CD14-positive monocyte (primary cell): Measurements from ENCODE around the gene LPXN. TPM values are rescaled to one million over a fixed set of nuclear protein-coding genes. Genes with fewer than 3 reads are reported as not detected.

Experiments used
- DNase-seq, 3 donors: peaks; one replicate each; pipeline ENCODE4 v3.0.0-alpha.2; 2011 to 2022
- H2AFZ ChIP-seq: 2 replicates; pipeline ENCODE4 v1.6.0; 2012; ENCODE audit warnings: mild to moderate bottlenecking, low read depth, low read length, inconsistent platforms; ENCODE audit not compliant: insufficient read depth, poor library complexity, severe bottlenecking
- H3K27ac ChIP-seq, 2 donors: 1 replicate in 1 of 2; 2 replicates in 1 of 2; pipeline ENCODE4 v1.5.1; 2012 to 2013; ENCODE audit warnings: low read length in 2 of 2, control low read depth in 1 of 2, inconsistent platforms in 1 of 2, low read depth in 1 of 2, mild to moderate bottlenecking in 1 of 2
- H3K27me3 ChIP-seq, 2 donors: one replicate each; pipeline versions ENCODE4 v1.6.0 to v1.6.1; 2011 to 2013; ENCODE audit warnings: low read length in 2 of 2; ENCODE audit not compliant: control insufficient read depth in 2 of 2, insufficient read depth in 2 of 2
- H3K36me3 ChIP-seq, 2 donors: replicated peaks in 1 of 2; 1 replicate in 1 of 2; 2 replicates in 1 of 2; pipeline versions ENCODE4 v1.5.1 to v1.6.1; 2012 to 2013; ENCODE audit warnings: low read length in 2 of 2, control low read depth in 1 of 2, inconsistent platforms in 1 of 2, mild to moderate bottlenecking in 1 of 2; ENCODE audit not compliant: insufficient read depth in 2 of 2, control insufficient read depth in 1 of 2
- H3K4me1 ChIP-seq, 2 donors: 1 replicate in 1 of 2; 2 replicates in 1 of 2; pipeline versions ENCODE4 v1.5.1 to v1.6.1; 2012 to 2013; ENCODE audit warnings: low read length in 2 of 2, control low read depth in 1 of 2, inconsistent platforms in 1 of 2, mild to moderate bottlenecking in 1 of 2, moderate library complexity in 1 of 2; ENCODE audit not compliant: insufficient read depth in 2 of 2, control insufficient read depth in 1 of 2
- H3K4me2 ChIP-seq: replicated peaks from 2 replicates; pipeline ENCODE3; 2012; ENCODE audit warnings: low read length, moderate library complexity, mild to moderate bottlenecking; ENCODE audit not compliant: poor library complexity, severe bottlenecking; ENCODE audit errors: extremely low read depth
- H3K4me3 ChIP-seq, 3 experiments: fragments of 200-600 bp in 1 of 3; sonication (generic) in 1 of 3; replicated peaks in 1 of 3; 1 replicate in 2 of 3; 2 replicates in 1 of 3; pipeline ENCODE4 v1.5.1; 2011 to 2013; ENCODE audit warnings: low read length in 3 of 3, mild to moderate bottlenecking in 3 of 3, control low read depth in 2 of 3, low read depth in 2 of 3, inconsistent platforms in 1 of 3, moderate library complexity in 1 of 3
- H3K79me2 ChIP-seq: 2 replicates; pipeline ENCODE4 v1.6.0; 2012; ENCODE audit warnings: mild to moderate bottlenecking, control low read depth, inconsistent platforms, low read length, moderate library complexity; ENCODE audit not compliant: insufficient read depth
- H3K9ac ChIP-seq: 2 replicates; pipeline ENCODE4 v1.6.0; 2017; ENCODE audit warnings: low read length, mild to moderate bottlenecking; ENCODE audit not compliant: insufficient read depth, poor library complexity, severe bottlenecking
- H3K9me3 ChIP-seq, 2 donors: replicated peaks in 1 of 2; 1 replicate in 1 of 2; 2 replicates in 1 of 2; pipeline versions ENCODE4 v1.5.1 to v1.6.1; 2012 to 2013; ENCODE audit warnings: low read length in 2 of 2, control low read depth in 1 of 2; ENCODE audit not compliant: control insufficient read depth in 1 of 2, insufficient read depth in 1 of 2
- H4K20me1 ChIP-seq: 2 replicates; pipeline ENCODE4 v1.6.0; 2012; ENCODE audit warnings: mild to moderate bottlenecking, low read length, control low read depth, moderate library complexity; ENCODE audit not compliant: insufficient read depth
- H3K27ac Mint-ChIP-seq, 7 donors: one replicate each; pipeline ENCODE4 v1.8.0; 2020; ENCODE audit warnings: mild to moderate bottlenecking in 7 of 7, mixed read lengths in 7 of 7, moderate library complexity in 6 of 7, inconsistent platforms in 2 of 7
- H3K27me3 Mint-ChIP-seq, 3 donors: one replicate each; pipeline ENCODE4 v1.8.0; 2021 to 2022; ENCODE audit warnings: low read depth in 3 of 3, mild to moderate bottlenecking in 3 of 3, mixed read lengths in 3 of 3, moderate library complexity in 3 of 3, inconsistent platforms in 1 of 3
- H3K36me3 Mint-ChIP-seq, 2 donors: one replicate each; pipeline ENCODE4 v1.8.0; 2020; ENCODE audit warnings: mixed read lengths in 2 of 2, inconsistent platforms in 1 of 2, mild to moderate bottlenecking in 1 of 2
- H3K4me1 Mint-ChIP-seq: one replicate; pipeline ENCODE4 v1.8.0; 2020; ENCODE audit warnings: mild to moderate bottlenecking, mixed read lengths
- H3K4me3 Mint-ChIP-seq, 2 donors: one replicate each; pipeline ENCODE4 v1.8.0; 2020; ENCODE audit warnings: mild to moderate bottlenecking in 2 of 2, mixed read lengths in 2 of 2, moderate library complexity in 1 of 2
- H3K9me3 Mint-ChIP-seq, 7 donors: one replicate each; pipeline ENCODE4 v1.8.0; 2020 to 2022; ENCODE audit warnings: mixed read lengths in 7 of 7, mild to moderate bottlenecking in 6 of 7, moderate library complexity in 6 of 7, inconsistent platforms in 2 of 7
- CTCF ChIP-seq: fragments of 200-600 bp; IDR thresholded peaks from one replicate; pipeline ENCODE4 v1.8.0; 2022; ENCODE audit warnings: antibody characterized with exemption, mild to moderate bottlenecking
- WGBS: methylation state at CpG from one replicate; pipeline ENCODE4 v1.1.5; 2013; ENCODE audit warnings: missing lambda C conversion rate; ENCODE audit not compliant: insufficient coverage; 5-methylcytosine and 5-hydroxymethylcytosine counted together
- intact Hi-C, 2 donors: fragments of 100-400 bp; cut with micrococcal nuclease; formaldehyde crosslinking; loops; one replicate each; pipeline versions ENCODE4 v1.15.0 to v1.15.1; 2023
- polyA plus RNA-seq, 3 donors: library from polyadenylated mRNA; depleted of rRNA in 1 of 3; unstranded in 2 of 3; stranded (reverse) in 1 of 3; fragments of 300-500 nt in 2 of 3; fragments of >200 nt in 1 of 3; fragmentation: Illumina TruSeq in 2 of 3; gene quantifications; 1 replicate in 2 of 3; 2 replicates in 1 of 3; pipeline ENCODE4 v1.2.3, GENCODE V29; 2012 to 2021

Gene LPXN
- polyA plus RNA-seq, 3 donors, result 81.3 to 133 (median 101) TPM

GRCh38 chr11:58495906-58496305 lies 79.8 kb downstream of the LPXN start:
- no peaks in the 10 kb centered on the region for H3K27me3 ChIP-seq
- H2AFZ ChIP-seq, result no peak overlapping the region
- H3K4me2 ChIP-seq, result no peak overlapping the region
- H3K4me3 ChIP-seq, result no peak overlapping the region
- H3K27ac ChIP-seq, result no peak overlapping the region
- H3K36me3 ChIP-seq, result no peaks in the 10 kb centered on the region
- no peaks in the 10 kb centered on the region for H4K20me1 ChIP-seq
- no peak overlapping the region for H3K9ac ChIP-seq
- intact Hi-C loops, result no loop called here
- H3K36me3 Mint-ChIP-seq, result no peaks in the 10 kb centered on the region
- peaks cover 0 to 2% (median 0%) of the 10 kb centered on the region in 3 donors for H3K27me3 Mint-ChIP-seq
- peaks cover 18% of the 10 kb centered on the region for H3K4me1 Mint-ChIP-seq
- WGBS, result no CpG with 5 or more reads among the region's 2 CpGs
- peaks cover 5 to 10% of the 10 kb centered on the region in 2 donors for H3K4me1 ChIP-seq
- no peaks in the 10 kb centered on the region for H3K9me3 ChIP-seq
- peaks cover 0 to 3% (median 0%) of the 10 kb centered on the region in 7 donors for H3K9me3 Mint-ChIP-seq
- DNase-seq, result no peak
- no peaks in the 10 kb centered on the region for H3K79me2 ChIP-seq
- no peak for TF ChIP-seq CTCF
- H3K27ac Mint-ChIP-seq, result no peak overlapping the region
- H3K4me3 Mint-ChIP-seq, result no peak overlapping the region

GRCh38 chr11:58494101-58494500 lies 81.6 kb downstream of the LPXN start:
- Histone ChIP-seq H3K4me2 (no peak overlapping the region), H2AFZ (no peak overlapping the region), H3K27ac (no peak overlapping the region), H3K9ac (no peak overlapping the region), H3K36me3 (no peaks in the 10 kb centered on the region), H3K79me2 (no peaks in the 10 kb centered on the region), H4K20me1 (no peaks in the 10 kb centered on the region), H3K27me3 (no peaks in the 10 kb centered on the region), H3K9me3 (no peaks in the 10 kb centered on the region), H3K4me1 (peaks cover 5 to 10% of the 10 kb centered on the region in 2 donors), H3K4me3 (no peak overlapping the region)
- Mint-ChIP-seq H3K36me3 (no peaks in the 10 kb centered on the region), H3K4me3 (no peak overlapping the region), H3K27ac (no peak overlapping the region), H3K27me3 (peaks cover 0 to 2% (median 0%) of the 10 kb centered on the region in 3 donors), H3K4me1 (peaks cover 14% of the 10 kb centered on the region), H3K9me3 (peaks cover 0 to 3% (median 0%) of the 10 kb centered on the region in 7 donors)
- DNase-seq, result no peak
- intact Hi-C loops, result no loop called here
- no peak for TF ChIP-seq CTCF
